HG03097 (cell line): ENCODE data around the gene OARD1.

ENCODE experiments used
- ATAC-seq: cut with Tn5 transposase; IDR thresholded peaks from one replicate; pipeline ENCODE4 v1.9.1; 2021; ENCODE audit not compliant: unreplicated experiment, low FRiP score

OARD1 gene

GRCh38 chr6:41050536-41050935 lies 21.6 kb downstream of the OARD1 start:
- no peak for ATAC-seq

DNA sequence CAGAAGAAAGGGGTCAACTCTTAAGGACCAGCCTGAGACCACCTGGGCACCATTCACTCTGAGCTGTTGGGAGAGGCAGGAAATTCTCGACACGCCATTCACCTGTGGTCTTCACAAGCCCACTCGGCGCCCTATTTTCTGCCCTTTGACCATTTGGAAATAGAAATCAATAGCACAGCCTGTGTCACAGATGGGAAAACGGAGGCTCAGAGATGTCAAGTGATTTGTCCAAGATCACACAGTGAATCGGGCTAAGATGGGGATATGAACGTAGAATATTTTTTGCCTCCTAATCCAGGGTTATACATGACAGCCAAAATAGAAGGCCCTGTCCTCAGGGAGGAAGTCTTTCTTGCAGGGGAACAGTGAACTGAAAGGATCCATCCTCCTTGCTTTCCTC lies 22.2 kb downstream of the OARD1 start:
- ATAC-seq = no peak

- ATAC-seq = no peak
Observed at GRCh38 chr6:41049521-41049920, 22.6 kb downstream of the OARD1 start.

GRCh38 chr6:41047745-41048732 lies 24.1 kb downstream of the OARD1 start:
- no peak for ATAC-seq

DNA sequence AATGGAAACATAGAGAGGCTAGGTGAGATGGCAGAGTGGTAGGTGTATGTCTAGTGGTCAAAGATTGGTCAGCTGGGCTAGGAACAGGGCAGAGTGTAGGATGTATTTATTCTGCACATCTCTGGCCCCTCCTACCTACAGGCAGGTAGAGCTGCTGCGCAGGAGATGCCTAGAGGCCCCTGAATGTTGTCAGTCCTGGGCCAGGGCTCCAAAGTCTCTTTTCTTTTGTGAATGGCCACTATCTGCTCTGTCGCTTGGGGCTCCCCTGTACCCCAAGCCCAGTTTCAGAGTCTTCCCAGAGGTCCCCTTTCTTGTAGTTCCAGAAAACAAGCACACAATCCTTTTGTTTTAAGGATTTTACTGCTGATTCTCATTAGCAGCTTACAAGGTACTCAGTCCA lies 24.9 kb downstream of the OARD1 start:
- no peak for ATAC-seq

DNA sequence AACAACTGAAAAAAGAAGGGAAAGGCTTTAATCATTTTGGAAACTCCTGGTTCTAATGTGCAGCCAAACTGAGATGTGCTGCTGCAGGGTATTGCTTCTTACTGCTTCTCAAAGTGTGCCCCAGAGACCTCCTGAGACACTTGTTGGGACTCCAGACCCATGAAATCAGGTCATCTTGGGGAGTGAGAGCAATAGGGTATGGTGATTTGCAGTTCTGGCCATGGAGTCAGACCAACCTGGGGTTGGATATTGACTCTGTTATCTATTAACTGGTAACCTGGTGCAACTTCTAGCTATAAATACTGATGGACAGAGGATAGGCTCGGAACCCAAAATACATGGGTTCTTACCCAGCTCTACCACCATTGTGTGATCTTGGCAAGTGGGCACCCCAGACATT lies 26.1 kb downstream of the OARD1 start:
- no peak for ATAC-seq

- ATAC-seq = no peak
Observed at GRCh38 chr6:41045664-41046063, 26.5 kb downstream of the OARD1 start.

DNA sequence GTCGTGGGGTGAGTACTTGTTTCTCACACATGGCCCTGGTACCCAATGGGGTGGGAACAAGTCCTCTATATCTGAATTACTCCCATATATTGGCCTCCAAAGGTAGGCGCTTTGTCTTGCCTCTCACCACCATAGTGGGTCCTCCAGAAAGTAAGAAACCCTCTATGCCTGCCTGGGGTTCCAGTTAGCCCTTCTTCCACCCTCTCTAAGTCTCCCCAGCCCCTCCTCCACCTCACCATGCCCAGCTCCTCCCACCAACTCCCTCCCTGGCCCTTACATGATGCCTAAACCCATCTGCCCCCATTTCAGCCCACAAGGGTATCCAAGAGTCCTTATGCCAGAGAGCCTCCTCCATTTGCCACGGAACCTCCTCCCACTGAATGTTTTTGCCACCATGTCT lies 29.0 kb downstream of the OARD1 start:
- ATAC-seq = no peak

GRCh38 chr6:41042226-41043055 lies 29.7 kb downstream of the OARD1 start, which contains the start of gene TSPO2:
Gene TSPO2 (plus strand): TSS chr6:41042467. CDS start chr6:41042986, 519 bp downstream.
- ATAC-seq = no peak

DNA sequence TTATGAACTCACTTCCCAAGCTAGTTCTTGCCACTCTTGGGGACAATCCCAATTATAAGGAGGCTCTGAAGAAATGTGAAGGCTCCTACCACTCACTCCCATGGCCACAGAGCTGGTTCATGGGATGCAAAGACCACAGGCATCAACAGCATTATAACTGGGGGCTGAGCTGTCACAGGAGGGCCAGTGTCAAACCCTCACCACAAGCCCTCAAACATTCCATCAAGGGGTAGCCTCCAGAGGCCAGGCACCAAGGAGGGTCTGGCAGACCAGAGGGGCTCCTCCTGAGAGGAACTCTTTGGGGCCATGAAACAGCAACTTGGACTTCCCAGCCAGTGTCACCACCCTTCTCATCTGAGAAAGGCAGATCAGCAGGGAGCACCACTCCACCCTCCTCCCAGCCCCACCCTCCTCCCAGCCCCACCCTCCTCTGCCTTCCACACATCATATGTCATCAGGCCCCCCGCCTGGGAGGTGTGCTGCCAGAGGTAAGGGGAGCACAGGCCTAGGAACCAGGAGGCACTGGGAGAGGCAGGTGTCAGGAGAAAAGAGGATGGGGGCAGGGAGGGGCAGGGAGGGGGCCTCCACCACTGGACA lies 31.1 kb downstream of the OARD1 start:
- ATAC-seq = no peak

GRCh38 chr6:41040101-41040939 lies 31.8 kb downstream of the OARD1 start:
- no peak for ATAC-seq

DNA sequence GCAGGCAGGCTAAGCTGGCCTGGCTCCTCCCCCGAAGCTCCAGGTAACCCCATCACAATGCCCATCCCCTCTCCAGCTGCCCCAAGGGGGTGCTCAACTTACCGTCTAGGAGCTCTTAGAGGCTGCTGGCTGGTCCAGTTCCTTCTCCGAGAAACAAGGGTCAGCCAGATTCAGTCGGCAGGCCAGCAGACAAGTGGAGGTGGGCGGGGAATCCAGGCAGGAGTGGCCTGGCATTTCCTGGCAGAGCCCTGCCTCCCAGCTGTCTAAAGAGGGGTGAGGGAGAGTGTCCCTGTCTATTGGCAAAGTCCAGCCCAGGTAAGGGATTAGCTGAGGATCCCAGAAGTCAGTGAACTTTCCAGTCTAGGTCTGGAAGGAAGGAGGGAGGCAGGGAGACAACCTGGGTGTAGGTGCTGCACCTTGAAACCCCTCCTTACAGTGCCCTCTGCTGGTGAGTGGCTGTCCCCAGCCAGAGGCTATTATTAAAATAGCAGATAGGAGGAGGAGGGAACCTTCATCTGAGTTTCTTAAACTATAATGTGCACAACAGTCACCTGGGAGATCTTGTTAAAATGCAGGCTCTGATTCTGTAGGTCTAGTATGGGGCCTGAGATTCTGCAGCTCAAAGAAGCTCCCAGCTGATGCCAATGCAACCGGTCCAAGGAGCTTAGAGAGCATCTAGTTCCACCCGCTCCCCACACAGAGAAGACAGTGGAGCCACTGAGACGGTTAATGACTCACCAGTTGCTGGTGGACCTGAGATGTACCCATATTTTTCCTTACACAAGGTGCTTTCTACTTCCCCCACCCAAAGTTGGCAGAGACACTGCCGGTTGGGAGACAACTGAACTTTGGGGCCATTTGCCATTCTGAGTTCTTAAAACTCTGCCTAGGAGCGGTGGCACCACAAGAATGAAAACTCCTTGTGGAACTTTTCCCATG lies 32.8 kb downstream of the OARD1 start, which contains the start of gene UNC5CL:
Gene UNC5CL, minus strand, starts transcription at position 162 of the 939 bp plus-strand sequence. CDS start 4,147 bp downstream, outside the sequence.
- no peak for ATAC-seq

- no peak for ATAC-seq
Observed at GRCh38 chr6:41038205-41038604, 34.0 kb downstream of the OARD1 start.

GRCh38 chr6:41037107-41037900 lies 34.9 kb downstream of the OARD1 start:
- ATAC-seq = no peak

- ATAC-seq = no peak
Observed at GRCh38 chr6:41036601-41037000, 35.6 kb downstream of the OARD1 start.

DNA sequence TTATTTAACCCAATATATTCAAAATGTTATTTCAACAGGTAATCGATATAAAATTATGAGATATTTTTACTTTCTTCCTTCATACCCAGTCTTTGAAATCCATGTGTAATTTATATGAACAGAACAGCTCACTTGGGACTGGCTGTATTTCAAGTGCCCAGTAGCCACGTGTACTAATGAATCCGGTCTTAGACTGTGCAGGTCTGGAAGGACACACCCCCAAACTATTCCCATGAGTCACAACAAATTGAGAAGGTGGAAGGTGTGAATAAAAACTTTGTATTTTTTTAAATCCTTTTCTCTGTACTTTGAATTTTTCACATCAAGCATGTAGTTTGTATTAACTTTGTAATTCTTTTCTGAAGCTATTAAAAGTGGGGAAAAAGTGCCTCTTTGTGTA lies 36.0 kb downstream of the OARD1 start:
- ATAC-seq = no peak

GRCh38 chr6:41033776-41034175 lies 38.4 kb downstream of the OARD1 start:
- no peak for ATAC-seq

GRCh38 chr6:41032830-41033229 lies 39.3 kb downstream of the OARD1 start:
- ATAC-seq = no peak
